Endothelial cell of umbilical vein (primary cell): ENCODE measurements around the gene CDCP2. TPM values are rescaled to one million over a fixed set of nuclear protein-coding genes. Genes with fewer than 3 reads are reported as not detected.

Experiments
- BruUV-seq: library from RNA; stranded (reverse); fragments of 400-500 nt; replicated peaks from 2 replicates; lab custom pipeline; 2021; lab: Mats Ljungman, UMichigan
- CTCF ChIA-PET: fragments of 300-600, 350-600 bp; sonication (Branson Sonifier 250); formaldehyde crosslinking; loops from one replicate; lab custom pipeline; 2021; ENCODE audit warnings: antibody characterized with exemption, inconsistent platforms; lab: Charles Lee
- POLR2A ChIA-PET: fragments of 300-600, 350-600 bp; sonication (Branson Sonifier 250); formaldehyde crosslinking; loops from one replicate; lab custom pipeline; 2021; ENCODE audit warnings: antibody characterized with exemption, inconsistent platforms; lab: Charles Lee
- DNase-seq: peaks from one replicate; pipeline ENCODE4 v3.0.0-alpha.2; 2011; ENCODE audit warnings: low read depth, low spot score
- FAIRE-seq: peaks from 2 replicates; lab custom pipeline; 2011; peaks lifted over from hg19 to GRCh38; lab: Jason Lieb, UNC
- H2AFZ ChIP-seq: 2 replicates; pipeline ENCODE4 v1.6.0; 2012; ENCODE audit warnings: low read depth, low read length, control low read depth, inconsistent platforms
- H3K27ac ChIP-seq: 2 replicates; pipeline ENCODE4 v1.5.1; 2011; ENCODE audit warnings: low read depth, mild to moderate bottlenecking, control low read depth, low read length, moderate library complexity; ENCODE audit not compliant: insufficient read depth
- H3K27me3 ChIP-seq, 2 experiments: 2 replicates each; pipeline versions ENCODE4 v1.6.0 to v1.6.1; 2011; ENCODE audit warnings: low read length in 2 of 2, mixed read lengths in 1 of 2; ENCODE audit not compliant: control insufficient read depth in 2 of 2, insufficient read depth in 2 of 2
- H3K36me3 ChIP-seq, 2 experiments: 2 replicates in 1 of 2; 3 replicates in 1 of 2; pipeline ENCODE4 v1.5.1; 2011; ENCODE audit warnings: low read length in 2 of 2, mild to moderate bottlenecking in 1 of 2, moderate library complexity in 1 of 2; ENCODE audit not compliant: control insufficient read depth in 2 of 2, insufficient read depth in 2 of 2; ENCODE audit errors: extremely low read depth in 1 of 2
- H3K4me1 ChIP-seq: 3 replicates; pipeline ENCODE4 v1.5.1; 2011; ENCODE audit warnings: mild to moderate bottlenecking, low read length; ENCODE audit not compliant: control insufficient read depth, insufficient read depth; ENCODE audit errors: extremely low read depth
- H3K4me2 ChIP-seq: 2 replicates; pipeline ENCODE4 v1.6.1; 2011; ENCODE audit warnings: low read length, control low read depth, mixed read lengths; ENCODE audit not compliant: insufficient read depth
- H3K4me3 ChIP-seq, 3 experiments: fragments of 200-600 bp in 1 of 3; sonication (generic), shearing (Covaris generic) in 1 of 3; replicated peaks in 1 of 3; 2 replicates each; pipeline ENCODE4 v1.5.1; 2011 to 2016; ENCODE audit warnings: control low read depth in 3 of 3, low read length in 3 of 3, mild to moderate bottlenecking in 2 of 3, inconsistent platforms in 1 of 3, low read depth in 1 of 3, moderate library complexity in 1 of 3; ENCODE audit not compliant: insufficient read depth in 1 of 3
- H3K79me2 ChIP-seq: 2 replicates; pipeline ENCODE4 v1.6.0; 2012; ENCODE audit warnings: low read length, inconsistent platforms; ENCODE audit not compliant: control insufficient read depth, insufficient read depth
- H3K9ac ChIP-seq: replicated peaks from 2 replicates; pipeline ENCODE3; 2011; ENCODE audit warnings: low read length, control low read depth; ENCODE audit not compliant: insufficient read depth; ENCODE audit errors: extremely low read depth
- H3K9me1 ChIP-seq: replicated peaks from 3 replicates; pipeline ENCODE4 v1.6.0; 2011; ENCODE audit warnings: mild to moderate bottlenecking, low read length; ENCODE audit not compliant: control insufficient read depth, insufficient read depth; ENCODE audit errors: extremely low read depth
- H3K9me3 ChIP-seq: replicated peaks from 2 replicates; pipeline ENCODE4 v1.5.1; 2012; ENCODE audit warnings: low read length, inconsistent platforms; ENCODE audit not compliant: control insufficient read depth, insufficient read depth
- H4K20me1 ChIP-seq: replicated peaks from 2 replicates; pipeline ENCODE3; 2011; ENCODE audit warnings: mild to moderate bottlenecking, low read length; ENCODE audit not compliant: control insufficient read depth, insufficient read depth; ENCODE audit errors: extremely low read depth
- EZH2 ChIP-seq: IDR thresholded peaks from 2 replicates; pipeline ENCODE4 v1.6.1; 2012; ENCODE audit warnings: borderline replicate concordance, low read depth, mild to moderate bottlenecking, moderate library complexity, low read length, inconsistent platforms; ENCODE audit not compliant: severe bottlenecking
- GATA2 ChIP-seq: IDR thresholded peaks from 2 replicates; pipeline ENCODE4 v1.7.0; 2011; ENCODE audit warnings: low read depth, mild to moderate bottlenecking, moderate library complexity, mixed read lengths, low read length; ENCODE audit not compliant: insufficient read length, insufficient read depth
- JUN ChIP-seq: IDR thresholded peaks from 2 replicates; pipeline ENCODE4 v1.6.1; 2011; ENCODE audit warnings: borderline replicate concordance, low read depth; ENCODE audit not compliant: insufficient read length, insufficient read depth
- MYC ChIP-seq: IDR thresholded peaks from one replicate; pipeline ENCODE4 v1.6.1; 2011; ENCODE audit warnings: mild to moderate bottlenecking, low read depth, low read length
- POLR2A ChIP-seq: IDR thresholded peaks from 2 replicates; pipeline ENCODE4 v1.6.1; 2012; ENCODE audit warnings: low read depth, mild to moderate bottlenecking, control low read depth, low read length
- POLR2AphosphoS5 ChIP-seq: IDR thresholded peaks from 2 replicates; pipeline ENCODE4 v1.6.1; 2012; ENCODE audit warnings: low read depth, mild to moderate bottlenecking, control low read depth, low read length, moderate library complexity; ENCODE audit not compliant: insufficient read depth
- dilution Hi-C: fragments of 300-500 bp; cut with MboI; formaldehyde crosslinking; loops from one replicate; pipeline ENCODE4 v1.15.0; 2019; ENCODE audit warnings: low sequenced_read_pairs; ENCODE audit not compliant: extremely low pct_ligation_motif_present
- intact Hi-C: fragments of 100-400 bp; cut with micrococcal nuclease; formaldehyde crosslinking; loops from one replicate; pipeline ENCODE4 v1.10.0; 2022
- polyA plus RNA-seq, 4 experiments: library from polyadenylated mRNA; depleted of rRNA in 3 of 4; stranded (reverse) in 3 of 4; unstranded in 1 of 4; fragments of >200 nt; gene quantifications; 2 replicates each; pipeline versions ENCODE4 v1.2.1 to v1.2.3, GENCODE V29; 2011 to 2012; ENCODE audit warnings: missing spikeins in 1 of 4
- total RNA-seq: library from RNA; stranded (reverse); gene quantifications from 2 replicates; pipeline ENCODE4 v1.2.3, GENCODE V29; 2021
- TF ChIP-seq, protein P1 (sequence below), 2 donors: IDR thresholded peaks; 1 replicate in 1 of 2; 2 replicates in 1 of 2; pipeline ENCODE4 v1.5.1; 2011; ENCODE audit warnings: low read length in 2 of 2, mild to moderate bottlenecking in 2 of 2, moderate library complexity in 2 of 2, control low read depth in 1 of 2, inconsistent platforms in 1 of 2, low read depth in 1 of 2; ENCODE audit not compliant: insufficient read depth in 1 of 2; ENCODE audit errors: extremely low read depth in 1 of 2

Gene CDCP2
- total and polyA plus RNA-seq, 2 donors (not counting 3 experiments of a cell fraction or from before 2014, with no cell fraction given): 0.10 TPM; not detected in 1

DNA sequence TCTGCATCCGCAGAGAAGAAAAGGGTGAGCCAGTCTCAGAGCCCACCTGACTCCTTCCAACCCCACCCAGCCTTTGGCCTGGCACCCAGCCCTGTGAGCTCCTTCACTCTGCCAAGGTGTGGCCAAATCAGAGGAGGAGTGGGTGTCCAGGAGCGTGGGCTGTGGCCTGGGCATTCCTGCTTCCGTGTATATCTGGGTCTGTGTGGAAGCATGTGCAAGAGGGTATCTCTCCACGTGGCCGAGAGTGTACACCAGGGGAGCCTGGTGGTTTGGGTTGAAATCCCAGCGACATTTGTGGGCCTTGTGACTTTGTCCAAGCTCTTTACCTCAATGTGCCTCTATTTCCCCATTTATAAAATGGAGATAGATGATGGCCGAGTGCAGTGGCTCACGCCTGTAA, 29.8 kb downstream of the CDCP2 start:
- H2AFZ ChIP-seq: no peak overlapping the region
- H3K36me3 ChIP-seq: no peaks in the 10 kb centered on the region
- ChIA-PET CTCF (interaction anchor here (0.7 to 7.0 kb wide), 15 partner anchors 9 to 376 kb away, joined by 3 to 122 read pairs (median 4); partner anchors contain the start of genes MRPL37 and SSBP3), POLR2A (no interaction called here)
- DNase-seq: no peak
- H3K27me3 ChIP-seq: no peaks in the 10 kb centered on the region
- no peaks in the 10 kb centered on the region for H4K20me1 ChIP-seq
- H3K4me2 ChIP-seq: no peak overlapping the region
- BruUV-seq: no TSS peak
- intact Hi-C loops: no loop called here
- H3K4me1 ChIP-seq: peaks cover 3% of the 10 kb centered on the region
- no peaks in the 10 kb centered on the region for H3K9me1 ChIP-seq
- H3K4me3 ChIP-seq: no peak overlapping the region
- FAIRE-seq: no peak
- no peak overlapping the region for H3K27ac ChIP-seq
- no peaks in the 10 kb centered on the region for H3K79me2 ChIP-seq
- no peak overlapping the region for H3K9ac ChIP-seq
- H3K9me3 ChIP-seq: no peaks in the 10 kb centered on the region
- dilution Hi-C loops: no loop called here
- TF ChIP-seq, protein P1, sequence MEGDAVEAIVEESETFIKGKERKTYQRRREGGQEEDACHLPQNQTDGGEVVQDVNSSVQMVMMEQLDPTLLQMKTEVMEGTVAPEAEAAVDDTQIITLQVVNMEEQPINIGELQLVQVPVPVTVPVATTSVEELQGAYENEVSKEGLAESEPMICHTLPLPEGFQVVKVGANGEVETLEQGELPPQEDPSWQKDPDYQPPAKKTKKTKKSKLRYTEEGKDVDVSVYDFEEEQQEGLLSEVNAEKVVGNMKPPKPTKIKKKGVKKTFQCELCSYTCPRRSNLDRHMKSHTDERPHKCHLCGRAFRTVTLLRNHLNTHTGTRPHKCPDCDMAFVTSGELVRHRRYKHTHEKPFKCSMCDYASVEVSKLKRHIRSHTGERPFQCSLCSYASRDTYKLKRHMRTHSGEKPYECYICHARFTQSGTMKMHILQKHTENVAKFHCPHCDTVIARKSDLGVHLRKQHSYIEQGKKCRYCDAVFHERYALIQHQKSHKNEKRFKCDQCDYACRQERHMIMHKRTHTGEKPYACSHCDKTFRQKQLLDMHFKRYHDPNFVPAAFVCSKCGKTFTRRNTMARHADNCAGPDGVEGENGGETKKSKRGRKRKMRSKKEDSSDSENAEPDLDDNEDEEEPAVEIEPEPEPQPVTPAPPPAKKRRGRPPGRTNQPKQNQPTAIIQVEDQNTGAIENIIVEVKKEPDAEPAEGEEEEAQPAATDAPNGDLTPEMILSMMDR (IDR thresholded peaks at IDR 0.05; ENCODE audit: extremely low read depth in 1 of 2, insufficient read depth in 1 of 2, low read depth in 1 of 2, low read length in 2 of 2): no peak
- TF ChIP-seq EZH2: no peak
- TF ChIP-seq JUN: no peak
- TF ChIP-seq POLR2AphosphoS5: no peak
- TF ChIP-seq POLR2A: no peak
- no peak for TF ChIP-seq GATA2
- no peak for TF ChIP-seq MYC
